ENCODE results near the gene KAZN.

Gene KAZN

GRCh38 chr1:14924455-14925331, 326.2 kb downstream of the KAZN start:
- in situ Hi-C loops (cut with MboI; ENCODE audit: low sequenced_read_pairs) = no loop called here

- in situ Hi-C loops (cut with MboI; ENCODE audit: low sequenced_read_pairs) = no loop called here
These were observed 327.1 kb downstream of the KAZN start for GRCh38 chr1:14925336-14926136.

DNA sequence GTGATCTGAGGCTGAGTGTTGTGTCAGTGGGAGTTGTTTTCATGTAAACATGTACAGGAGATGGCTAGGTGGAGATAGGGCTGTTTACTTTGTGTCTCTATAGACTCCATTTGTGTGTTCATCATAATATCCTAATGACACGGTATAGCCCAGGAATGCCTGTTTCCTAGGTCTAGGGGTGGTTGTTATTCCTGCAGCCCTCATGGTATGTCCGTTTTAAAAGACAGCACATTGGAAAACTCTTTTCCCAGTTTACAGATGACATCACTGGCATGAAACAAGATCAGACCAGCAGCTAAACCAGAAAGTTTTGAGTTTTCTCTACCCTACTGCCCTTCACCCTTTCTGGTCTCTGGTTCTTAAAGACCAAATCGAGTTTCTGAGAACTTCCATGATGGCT, 327.7 kb downstream of the KAZN start:
- in situ Hi-C loops (cut with MboI; ENCODE audit: low sequenced_read_pairs) = no loop called here

DNA sequence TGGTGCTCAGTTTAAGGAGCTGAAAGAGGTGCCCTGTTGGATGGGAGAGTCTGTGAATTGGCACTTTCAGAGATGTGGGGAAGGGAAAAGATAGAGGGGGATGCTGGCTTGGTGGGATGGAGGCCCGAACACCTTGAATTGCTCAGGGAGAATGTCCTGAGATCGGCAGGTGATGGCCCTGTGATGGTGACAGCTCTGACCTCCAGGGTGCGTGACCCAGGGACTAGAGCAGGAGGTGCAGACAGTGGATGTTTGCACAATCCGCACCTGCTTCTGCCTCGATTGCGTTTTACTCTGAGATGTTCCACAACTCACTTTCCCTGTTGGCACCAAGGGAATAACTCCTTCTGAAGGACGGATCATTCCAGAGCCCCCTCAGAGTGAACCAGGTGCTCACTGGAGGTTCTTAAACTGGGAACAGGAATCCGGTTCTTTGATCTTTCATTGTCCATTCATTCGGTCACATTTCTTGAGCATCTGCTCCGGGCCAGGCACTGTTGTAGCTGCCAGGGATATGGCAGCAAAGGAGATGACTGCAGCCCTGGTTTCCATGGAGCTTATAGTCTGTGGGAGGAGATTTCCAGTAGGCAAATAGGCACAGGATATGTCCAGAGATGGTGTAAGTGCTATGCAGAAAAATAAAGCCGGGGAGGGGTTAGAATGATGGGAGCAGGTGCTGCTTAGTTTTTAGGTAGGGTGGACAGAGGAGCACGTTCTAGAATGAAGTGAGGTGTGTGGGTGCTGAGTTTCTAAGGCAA, 328.5 kb downstream of the KAZN start:
- in situ Hi-C loops (cut with MboI; ENCODE audit: low sequenced_read_pairs) = no loop called here

DNA sequence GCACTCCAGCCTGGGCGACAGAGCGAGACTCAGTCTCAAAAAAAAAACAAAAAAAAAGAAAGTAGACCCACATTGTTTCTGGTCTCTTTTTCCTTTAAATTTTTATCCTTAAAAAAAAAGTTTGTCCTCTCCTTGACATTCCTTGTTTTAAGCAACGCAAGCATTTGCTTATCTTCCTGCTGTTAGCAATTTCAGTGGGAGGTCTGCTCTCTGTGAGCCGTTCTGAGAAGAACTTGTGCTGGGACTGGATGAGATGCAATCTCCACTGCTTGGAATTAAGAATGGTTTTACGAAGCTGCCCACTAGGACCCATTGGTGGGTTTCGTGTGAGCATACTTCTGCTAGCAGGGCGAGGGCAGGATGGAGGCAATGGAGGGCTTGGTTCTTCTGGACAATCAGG, 329.9 kb downstream of the KAZN start:
- in situ Hi-C loops (cut with MboI; ENCODE audit: low sequenced_read_pairs) = no loop called here

DNA sequence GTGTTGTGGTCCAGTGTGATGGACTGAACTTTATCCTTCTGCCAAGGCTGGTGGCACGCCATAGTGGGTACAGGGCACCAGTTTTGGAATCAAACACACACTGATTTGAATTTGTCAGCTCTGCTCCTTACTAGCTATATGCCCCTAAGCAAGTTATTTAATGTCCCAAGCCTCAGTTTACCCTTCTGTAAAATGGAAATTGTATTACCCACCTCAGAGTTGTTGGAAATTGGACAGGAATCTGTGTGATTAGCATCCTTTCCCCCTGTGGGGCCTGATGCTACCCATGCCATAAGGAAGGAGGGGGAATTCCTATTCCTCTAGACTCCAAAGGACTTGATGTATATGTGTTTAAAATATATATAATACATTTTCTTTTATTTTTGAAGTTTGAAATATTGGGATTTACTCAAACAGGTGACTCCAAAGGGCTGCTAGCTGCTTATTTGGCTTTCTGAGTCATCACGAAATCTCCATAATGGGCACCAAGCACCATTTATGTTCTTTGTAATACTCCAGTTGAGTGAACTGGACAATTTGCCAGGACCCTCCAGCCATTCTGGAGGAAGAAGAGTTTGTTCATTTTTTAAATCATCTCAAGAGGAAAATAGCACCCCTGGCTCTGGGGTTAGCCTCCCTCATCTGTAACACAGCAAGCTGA, 330.5 kb downstream of the KAZN start:
- in situ Hi-C loops (cut with MboI; ENCODE audit: low sequenced_read_pairs) = no loop called here

- in situ Hi-C loops (cut with MboI; ENCODE audit: low sequenced_read_pairs) = no loop called here
These were observed 331.2 kb downstream of the KAZN start for GRCh38 chr1:14929547-14930246.

DNA sequence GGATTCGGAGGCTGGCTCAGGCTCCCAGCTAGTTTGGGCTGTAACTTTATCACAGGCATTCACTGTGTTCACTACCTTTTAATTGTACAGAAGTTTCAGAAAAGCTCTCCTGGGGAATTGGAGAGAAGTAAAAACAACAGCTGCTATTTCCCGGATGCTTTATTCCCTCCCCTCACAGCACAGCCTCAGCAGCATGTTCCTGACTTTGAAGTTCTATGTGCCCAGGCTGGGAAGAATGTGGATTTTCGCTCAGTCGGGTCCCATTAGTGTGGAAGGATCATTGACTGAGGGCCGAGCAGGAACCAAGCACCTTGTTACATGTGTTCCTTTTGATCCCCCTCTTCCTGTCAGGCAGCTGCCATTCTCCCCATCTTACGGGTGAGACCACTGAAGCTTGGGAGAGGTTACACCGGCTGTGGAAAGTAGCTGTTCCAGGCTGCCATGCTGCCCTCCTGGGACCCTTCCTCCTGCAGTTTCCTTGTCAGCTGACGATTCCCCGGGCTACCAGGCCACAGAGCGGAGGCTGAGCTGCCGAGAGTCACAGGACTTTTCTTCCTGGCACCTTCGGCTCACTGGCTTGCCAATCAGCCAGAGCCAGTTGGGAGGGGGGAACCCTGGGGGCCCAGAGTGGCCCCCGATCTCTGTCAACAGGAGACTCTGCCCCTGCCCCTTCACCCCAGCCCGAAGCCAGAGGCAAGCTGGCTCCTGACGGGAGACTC, 331.9 kb downstream of the KAZN start:
- in situ Hi-C loops (cut with MboI; ENCODE audit: low sequenced_read_pairs) = no loop called here

DNA sequence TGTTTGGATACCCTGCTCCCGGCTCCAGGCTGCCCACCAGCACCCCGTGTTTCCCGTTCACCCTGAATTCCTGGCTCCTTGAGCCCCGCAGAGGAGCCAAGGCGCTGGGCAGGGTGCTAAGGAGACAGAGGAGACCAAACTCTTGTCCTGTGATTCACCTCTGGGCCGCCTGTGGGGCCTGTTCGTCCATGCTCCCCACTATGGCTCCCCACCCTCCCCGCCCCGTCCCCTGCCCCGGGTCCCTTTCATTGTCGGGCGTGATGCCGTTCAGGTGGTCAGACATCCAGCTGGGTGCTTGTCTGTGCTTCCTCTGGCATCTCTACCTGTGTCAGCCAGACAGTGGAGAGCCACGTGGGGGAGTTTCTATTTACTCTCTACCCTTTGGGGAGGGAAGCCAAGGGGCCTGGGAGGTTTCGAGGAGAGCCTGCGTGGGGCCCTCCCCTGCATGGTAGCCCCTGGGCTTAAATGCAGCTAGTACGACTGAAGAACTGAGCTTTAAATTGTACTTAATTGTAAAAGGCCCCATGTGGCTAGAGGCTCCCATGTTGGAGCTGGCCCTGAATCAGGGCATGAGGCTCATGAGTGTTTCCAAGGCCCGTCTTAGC, 333.7 kb downstream of the KAZN start:
- in situ Hi-C loops (cut with MboI; ENCODE audit: low sequenced_read_pairs) = no loop called here

DNA sequence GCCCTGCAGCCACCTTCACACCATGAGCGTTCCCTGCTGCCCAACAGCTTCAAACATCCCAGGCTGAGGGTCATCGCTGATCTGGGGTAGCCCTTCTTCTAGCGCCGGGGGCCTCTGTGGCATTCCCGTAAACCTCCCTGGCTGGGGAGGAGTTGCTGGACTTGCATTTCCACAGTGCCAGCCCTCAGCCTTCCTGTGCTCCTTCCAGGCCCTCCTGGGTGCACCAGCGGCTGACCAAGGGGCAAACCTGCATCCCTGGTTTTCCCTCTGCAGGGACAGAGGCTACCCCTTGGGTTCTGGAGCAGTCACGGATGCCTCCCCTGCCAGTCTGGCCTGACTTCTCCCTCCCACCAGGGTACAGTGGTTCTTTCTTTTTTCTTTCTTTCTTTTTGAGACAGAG, 336.4 kb downstream of the KAZN start:
- in situ Hi-C loops (cut with MboI; ENCODE audit: low sequenced_read_pairs) = no loop called here

DNA sequence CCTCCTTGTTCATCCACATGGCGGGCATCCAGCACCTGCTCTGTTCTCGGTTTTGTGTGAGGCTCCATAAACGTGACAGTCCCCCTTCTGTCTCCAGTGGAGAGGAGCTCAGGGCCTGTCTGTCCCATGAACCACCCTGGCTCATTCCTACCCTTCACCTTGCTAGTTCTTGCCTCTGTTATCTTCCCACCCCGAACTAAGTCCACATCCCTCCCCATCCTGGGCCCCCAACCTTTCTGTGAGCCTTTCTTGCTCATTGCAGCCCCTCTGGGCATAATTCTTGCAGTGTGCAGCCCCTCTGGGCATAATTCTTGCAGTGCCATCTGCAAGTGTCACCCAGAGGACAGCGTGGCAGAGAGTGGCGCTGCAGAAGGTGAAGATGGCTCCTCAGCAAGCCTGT, 338.3 kb downstream of the KAZN start:
- in situ Hi-C loops (cut with MboI; ENCODE audit: low sequenced_read_pairs) = no loop called here

GRCh38 chr1:14937288-14937949, 338.9 kb downstream of the KAZN start:
- in situ Hi-C loops (cut with MboI; ENCODE audit: low sequenced_read_pairs) = no loop called here

- in situ Hi-C loops (cut with MboI; ENCODE audit: low sequenced_read_pairs) = no loop called here
These were observed 341.2 kb downstream of the KAZN start for GRCh38 chr1:14939527-14940284.

- in situ Hi-C loops (cut with MboI; ENCODE audit: low sequenced_read_pairs) = no loop called here
These were observed 341.9 kb downstream of the KAZN start for GRCh38 chr1:14940285-14940870.

DNA sequence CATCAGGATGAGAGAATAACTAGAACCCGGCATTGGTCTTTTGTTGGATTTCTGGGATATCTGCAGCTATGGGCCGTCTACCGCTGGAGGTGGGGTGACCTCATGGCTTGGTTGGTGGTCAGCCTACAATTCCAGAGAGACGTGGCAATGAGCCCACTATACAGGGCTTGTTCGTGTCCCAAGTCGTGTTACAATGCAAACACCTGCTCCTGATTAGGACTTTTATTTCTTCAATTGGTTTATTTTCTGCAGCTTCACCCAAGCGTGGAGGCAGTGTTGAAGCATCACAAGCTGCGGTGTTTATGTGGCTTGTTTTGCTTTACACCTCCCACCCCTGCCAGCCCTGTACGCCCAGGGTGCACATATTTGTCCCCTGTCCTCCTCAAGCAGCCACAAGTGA, 343.4 kb downstream of the KAZN start:
- in situ Hi-C loops (cut with MboI; ENCODE audit: low sequenced_read_pairs) = no loop called here

- in situ Hi-C loops (cut with MboI; ENCODE audit: low sequenced_read_pairs) = no loop called here
These were observed 346.0 kb downstream of the KAZN start for GRCh38 chr1:14944471-14944985.

Data from HL-60/S4 (cell line).